Forelimb muscle (tissue), 1 donor: Measurements from ENCODE around the gene DGKZ. TPM values are rescaled to one million over a fixed set of nuclear protein-coding genes. Genes with fewer than 3 reads are reported as not detected.
"Not testable (repeated sequence)": the region's sequence is repeated elsewhere in the genome, so short reads cannot be mapped to it uniquely, and the experiment has no call there.

Source experiments
- DNase-seq: peaks from one replicate; pipeline ENCODE4 v3.0.0-alpha.2; 2013; ENCODE audit warnings: low read depth
- polyA plus RNA-seq: library from polyadenylated mRNA; unstranded; fragments of 120-200 nt; gene quantifications from one replicate; pipeline ENCODE4 v1.2.1, GENCODE V29; 2013; ENCODE audit not compliant: insufficient read length

Gene DGKZ
- polyA plus RNA-seq, 1 donor: 77.8 TPM

GRCh38 chr11:46366661-46367161 is 19.4 kb downstream of the DGKZ start:
- DNase-seq: no peak

GRCh38 chr11:46367244-46367915 is 20.1 kb downstream of the DGKZ start:
- DNase-seq: no peak

- no peak for DNase-seq
Observed at GRCh38 chr11:46367916-46368267, 20.6 kb downstream of the DGKZ start.

GRCh38 chr11:46369458-46370152 is 22.3 kb downstream of the DGKZ start:
- no peak for DNase-seq

- DNase-seq: no peak
Observed at GRCh38 chr11:46370253-46370652, 23.0 kb downstream of the DGKZ start.

- DNase-seq: not testable (repeated sequence)
Observed at GRCh38 chr11:46371262-46371661, 24.0 kb downstream of the DGKZ start.

- DNase-seq: no peak
Observed at GRCh38 chr11:46372086-46372485, 24.8 kb downstream of the DGKZ start.

GRCh38 chr11:46372501-46372900 is 25.2 kb downstream of the DGKZ start:
- not testable (repeated sequence) for DNase-seq

GRCh38 chr11:46373787-46374740 is 26.8 kb downstream of the DGKZ start:
- no peak for DNase-seq

- no peak for DNase-seq
Observed at GRCh38 chr11:46374815-46375214, 27.6 kb downstream of the DGKZ start.

- no peak for DNase-seq
Observed at GRCh38 chr11:46375392-46376101, 28.3 kb downstream of the DGKZ start.

GRCh38 chr11:46376258-46377050 is 29.2 kb downstream of the DGKZ start:
- no peak for DNase-seq

GRCh38 chr11:46377290-46377689 is 30.0 kb downstream of the DGKZ start:
- no peak for DNase-seq

- DNase-seq: no peak
Observed at GRCh38 chr11:46377831-46378230, 30.6 kb downstream of the DGKZ start.

GRCh38 chr11:46378296-46378695 is 31.0 kb downstream of the DGKZ start:
- no peak for DNase-seq

- DNase-seq: no peak
Observed at GRCh38 chr11:46378811-46379481, 31.7 kb downstream of the DGKZ start.

- DNase-seq: not testable (repeated sequence)
Observed at GRCh38 chr11:46379482-46380293, 32.4 kb downstream of the DGKZ start.

- no peak for DNase-seq
Observed at GRCh38 chr11:46380340-46381047, 33.2 kb downstream of the DGKZ start.
